ENCODE measurements around the gene FAT2. TPM values are rescaled to one million over a fixed set of nuclear protein-coding genes. Genes with fewer than 3 reads are reported as not detected.
"Not testable (repeated sequence)": the region's sequence is repeated elsewhere in the genome, so short reads cannot be mapped to it uniquely, and the experiment has no call there.

FAT2 gene
- total RNA-seq, 2 donors from 2014 or later, result not detected

- no peaks in the 10 kb centered on the region for H3K9me3 Mint-ChIP-seq
- H3K36me3 Mint-ChIP-seq, result no peaks in the 10 kb centered on the region
- H3K4me1 Mint-ChIP-seq (ENCODE audit: low read depth in 2 of 2), result no peaks in the 10 kb centered on the region
- H3K27ac Mint-ChIP-seq, result no peak overlapping the region
- no peak for ATAC-seq
- H3K27me3 Mint-ChIP-seq, result peaks cover 9 to 17% of the 10 kb centered on the region in 2 donors
- H3K4me3 Mint-ChIP-seq, result no peak overlapping the region
- DNase-seq (ENCODE audit: low spot score), result no peak
These were observed 9.0 kb upstream of the FAT2 start for GRCh38 chr5:151600069-151600665.

DNA sequence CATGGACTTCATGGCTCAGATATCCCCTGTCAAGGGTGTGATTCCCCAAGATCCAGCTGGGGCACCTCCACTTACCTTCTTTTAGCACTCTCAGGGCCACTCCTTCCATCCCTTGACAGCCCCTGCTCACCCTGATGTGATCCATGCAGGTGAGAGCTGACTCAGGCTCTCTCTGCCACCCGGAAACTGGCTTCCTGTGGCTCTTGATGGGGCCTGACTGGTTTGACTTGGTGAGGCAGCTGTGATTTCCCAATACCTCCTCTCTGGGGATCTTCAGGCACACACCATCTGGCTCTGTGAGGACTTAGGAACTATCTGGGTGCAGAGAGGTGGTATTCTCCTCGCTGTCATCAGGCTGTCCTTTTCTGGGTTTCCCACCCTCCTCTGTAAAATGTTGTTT, 7.9 kb upstream of the FAT2 start:
- H3K36me3 Mint-ChIP-seq, result no peaks in the 10 kb centered on the region
- H3K4me1 Mint-ChIP-seq (ENCODE audit: low read depth in 2 of 2), result no peaks in the 10 kb centered on the region
- no peak overlapping the region for H3K27ac Mint-ChIP-seq
- no peaks in the 10 kb centered on the region for H3K9me3 Mint-ChIP-seq
- ATAC-seq (peak in 1 of 2 donors; percentile 48), DNase-seq (ENCODE audit: low spot score) (no peak)
- no peak overlapping the region for H3K4me3 Mint-ChIP-seq
- peaks cover 2 to 8% of the 10 kb centered on the region in 2 donors for H3K27me3 Mint-ChIP-seq

DNA sequence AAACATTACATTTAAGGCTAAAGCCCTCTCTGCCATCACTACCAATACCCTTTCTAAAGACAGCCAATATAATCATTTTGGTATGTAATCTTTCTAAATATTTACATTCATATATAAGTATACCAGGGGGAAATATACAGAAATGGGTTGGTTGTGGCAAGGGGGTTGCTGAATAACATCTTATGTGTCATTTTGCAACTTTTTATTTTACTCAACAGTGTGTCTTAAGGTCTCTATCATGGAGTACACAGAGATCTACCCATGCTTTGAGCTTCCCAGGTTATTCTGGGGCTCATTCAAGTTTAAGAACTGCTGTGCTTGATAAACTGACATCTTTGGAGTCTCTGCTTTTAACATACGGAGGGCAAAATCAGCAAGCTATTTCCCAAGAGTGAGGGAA, 7.4 kb upstream of the FAT2 start:
- no peak overlapping the region for H3K27ac Mint-ChIP-seq
- H3K36me3 Mint-ChIP-seq, result no peaks in the 10 kb centered on the region
- H3K9me3 Mint-ChIP-seq, result no peaks in the 10 kb centered on the region
- H3K4me1 Mint-ChIP-seq (ENCODE audit: low read depth in 2 of 2), result no peaks in the 10 kb centered on the region
- DNase-seq (ENCODE audit: low spot score) (no peak), ATAC-seq (no peak)
- H3K4me3 Mint-ChIP-seq, result no peak overlapping the region
- peaks cover 2 to 8% of the 10 kb centered on the region in 2 donors for H3K27me3 Mint-ChIP-seq

GRCh38 chr5:151597749-151598148, 6.6 kb upstream of the FAT2 start:
- H3K4me3 Mint-ChIP-seq, result no peak overlapping the region
- peaks cover 2 to 8% of the 10 kb centered on the region in 2 donors for H3K27me3 Mint-ChIP-seq
- no peak overlapping the region for H3K27ac Mint-ChIP-seq
- H3K9me3 Mint-ChIP-seq, result no peaks in the 10 kb centered on the region
- ATAC-seq (no peak), DNase-seq (ENCODE audit: low spot score) (no peak)
- no peaks in the 10 kb centered on the region for H3K4me1 Mint-ChIP-seq (ENCODE audit: low read depth in 2 of 2)
- H3K36me3 Mint-ChIP-seq, result no peaks in the 10 kb centered on the region

- Mint-ChIP-seq H3K27me3 (peaks cover 2 to 8% of the 10 kb centered on the region in 2 donors), H3K36me3 (no peaks in the 10 kb centered on the region), H3K9me3 (no peaks in the 10 kb centered on the region), H3K27ac (no peak overlapping the region), H3K4me1 (ENCODE audit: low read depth in 2 of 2) (no peaks in the 10 kb centered on the region), H3K4me3 (no peak overlapping the region)
- ATAC-seq (no peak), DNase-seq (ENCODE audit: low spot score) (no peak)
These were observed 5.9 kb upstream of the FAT2 start for GRCh38 chr5:151596828-151597539.

DNA sequence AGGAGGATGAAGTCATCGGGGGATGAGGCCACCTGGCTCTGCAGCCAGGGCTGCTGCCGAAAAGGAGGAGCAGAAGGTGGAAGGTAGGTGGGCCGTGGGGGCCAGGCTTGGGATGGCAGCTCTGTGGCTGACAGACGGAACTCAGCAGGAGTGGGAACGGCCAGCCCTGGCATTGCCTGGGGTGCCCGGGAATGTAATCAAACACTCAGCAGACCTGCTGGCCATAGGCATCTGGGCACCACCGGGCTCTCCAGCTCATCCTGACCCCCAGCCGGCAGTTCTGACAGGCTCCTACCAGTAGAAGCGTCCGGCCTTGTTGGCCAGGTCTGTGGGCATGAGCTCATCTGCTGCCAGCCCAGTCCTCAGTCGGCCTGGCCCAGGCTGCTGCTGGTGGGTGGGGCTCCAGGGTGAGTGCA, 4.3 kb upstream of the FAT2 start:
- H3K4me3 Mint-ChIP-seq, result no peak overlapping the region
- H3K27ac Mint-ChIP-seq, result no peak overlapping the region
- DNase-seq (ENCODE audit: low spot score) (no peak), ATAC-seq (peak in 1 of 2 donors; percentile 19)
- H3K9me3 Mint-ChIP-seq, result no peaks in the 10 kb centered on the region
- H3K27me3 Mint-ChIP-seq, result peaks cover 0 to 8% of the 10 kb centered on the region in 2 donors
- no peaks in the 10 kb centered on the region for H3K4me1 Mint-ChIP-seq (ENCODE audit: low read depth in 2 of 2)
- H3K36me3 Mint-ChIP-seq, result no peaks in the 10 kb centered on the region

GRCh38 chr5:151592855-151593408, 1.8 kb upstream of the FAT2 start:
- H3K4me1 Mint-ChIP-seq (ENCODE audit: low read depth in 2 of 2), result no peaks in the 10 kb centered on the region

GRCh38 chr5:151589878-151590570, 1.1 kb downstream of the FAT2 start:
- no peaks in the 10 kb centered on the region for H3K4me1 Mint-ChIP-seq (ENCODE audit: low read depth in 2 of 2)
- no peaks in the 10 kb centered on the region for H3K36me3 Mint-ChIP-seq
- no peak overlapping the region for H3K27ac Mint-ChIP-seq
- no peaks in the 10 kb centered on the region for H3K27me3 Mint-ChIP-seq
- ATAC-seq, result no peak
- DNase-seq (ENCODE audit: low spot score), result no peak
- no peak overlapping the region for H3K4me3 Mint-ChIP-seq
- no peaks in the 10 kb centered on the region for H3K9me3 Mint-ChIP-seq

More at GRCh38 chr5:151592855-151593408, 1.8 kb upstream of the FAT2 start:
- no peaks in the 10 kb centered on the region for H3K36me3 Mint-ChIP-seq
- DNase-seq (ENCODE audit: low spot score) (no peak), ATAC-seq (no peak)
- H3K27me3 Mint-ChIP-seq, result no peaks in the 10 kb centered on the region
- no peak overlapping the region for H3K27ac Mint-ChIP-seq
- no peaks in the 10 kb centered on the region for H3K9me3 Mint-ChIP-seq
- no peak overlapping the region for H3K4me3 Mint-ChIP-seq

DNA sequence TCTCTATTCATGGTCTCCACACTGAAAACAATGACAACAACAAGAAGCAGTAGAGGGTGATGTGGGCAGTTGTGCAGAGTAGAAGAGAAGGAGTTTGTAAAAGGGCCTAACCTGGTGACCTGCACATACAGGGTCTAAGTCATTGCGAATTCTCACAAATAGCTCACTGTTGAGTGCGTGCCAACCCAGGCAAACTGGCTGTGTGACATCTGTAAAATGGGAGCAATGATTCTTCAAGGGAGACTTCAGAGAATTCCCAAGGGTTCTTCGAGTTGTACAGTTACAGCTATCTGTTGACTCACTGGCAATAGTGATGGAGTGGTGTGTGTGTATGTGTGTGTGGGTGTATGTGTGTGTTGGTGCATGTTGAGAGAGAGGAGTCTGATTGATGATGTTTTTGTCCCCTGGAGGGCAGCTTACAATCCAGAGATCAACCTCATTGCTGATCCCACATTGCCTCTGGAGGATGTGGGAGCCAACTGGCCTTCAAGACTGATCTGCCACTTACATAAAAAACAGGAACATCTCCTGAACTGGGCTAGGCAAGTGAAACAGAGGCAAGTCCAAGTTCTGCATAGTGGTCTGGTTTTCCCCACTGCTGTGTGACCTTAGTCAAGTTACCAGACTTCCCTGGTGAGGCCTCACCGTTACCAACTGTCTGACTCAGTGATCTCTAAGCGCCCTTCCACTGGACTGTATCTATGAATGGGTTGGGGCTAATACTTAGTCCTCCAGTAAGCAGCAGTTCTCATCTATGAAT, 3.2 kb downstream of the FAT2 start:
- Mint-ChIP-seq H3K36me3 (no peaks in the 10 kb centered on the region), H3K9me3 (no peaks in the 10 kb centered on the region), H3K27ac (no peak overlapping the region), H3K4me1 (ENCODE audit: low read depth in 2 of 2) (no peaks in the 10 kb centered on the region), H3K4me3 (no peak overlapping the region), H3K27me3 (peaks cover 2 to 5% of the 10 kb centered on the region in 2 donors)
- ATAC-seq (no peak), DNase-seq (ENCODE audit: low spot score) (no peak)

DNA sequence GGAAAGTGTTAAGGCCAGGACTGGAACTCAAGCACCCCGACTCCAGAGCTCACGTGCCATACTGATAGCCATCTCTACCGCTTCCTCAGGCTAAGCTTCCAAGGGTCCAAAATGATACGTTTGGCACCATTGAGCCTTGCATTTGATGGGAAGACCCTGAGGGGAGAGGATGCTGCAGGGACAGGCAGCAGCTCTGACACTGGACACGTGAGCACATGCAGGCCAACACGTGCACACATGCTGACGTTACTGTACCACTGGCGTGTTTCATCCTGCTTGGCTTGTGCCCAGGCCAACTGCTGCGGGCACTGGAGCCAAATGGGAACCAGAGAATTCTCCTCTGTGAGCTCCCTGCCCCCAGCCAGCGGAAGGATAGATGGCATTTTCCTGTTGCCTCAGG, 5.2 kb downstream of the FAT2 start:
- H3K36me3 Mint-ChIP-seq, result no peaks in the 10 kb centered on the region
- no peaks in the 10 kb centered on the region for H3K9me3 Mint-ChIP-seq

DNA sequence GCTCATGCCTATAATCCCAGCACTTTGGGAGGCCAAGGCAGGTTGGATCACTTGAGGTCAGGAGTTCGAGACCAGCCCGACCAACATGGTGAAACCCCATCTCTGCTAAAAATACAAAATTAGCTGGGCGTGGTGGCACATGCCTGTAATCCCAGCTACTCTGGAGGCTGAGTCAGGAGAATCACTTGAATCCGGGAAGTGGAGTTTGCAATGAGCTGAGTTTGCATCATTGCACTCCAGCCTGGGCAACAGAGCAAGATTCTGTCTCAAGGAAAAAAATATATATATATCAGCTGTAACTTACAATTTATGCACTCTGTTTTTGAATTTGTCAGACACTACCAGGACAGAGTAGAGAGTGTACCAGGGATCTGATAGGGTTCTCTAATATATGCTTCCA, 5.8 kb downstream of the FAT2 start:
- peaks cover 2 to 11% of the 10 kb centered on the region in 2 donors for H3K27me3 Mint-ChIP-seq
- ATAC-seq; H3K36me3 Mint-ChIP-seq; DNase-seq (ENCODE audit: low spot score); H3K4me3 Mint-ChIP-seq; H3K9me3 Mint-ChIP-seq; H3K4me1 Mint-ChIP-seq (ENCODE audit: low read depth in 2 of 2); H3K27ac Mint-ChIP-seq: not testable (repeated sequence)

More for the DNA sequence above, 5.2 kb downstream of the FAT2 start:
- H3K27me3 Mint-ChIP-seq, result peaks cover 2 to 11% of the 10 kb centered on the region in 2 donors
- DNase-seq (ENCODE audit: low spot score) (no peak), ATAC-seq (no peak)
- no peak overlapping the region for H3K27ac Mint-ChIP-seq
- no peak overlapping the region for H3K4me3 Mint-ChIP-seq
- no peaks in the 10 kb centered on the region for H3K4me1 Mint-ChIP-seq (ENCODE audit: low read depth in 2 of 2)

- Mint-ChIP-seq H3K4me1 (ENCODE audit: low read depth in 2 of 2) (no peaks in the 10 kb centered on the region), H3K27me3 (peaks cover 2 to 11% of the 10 kb centered on the region in 2 donors), H3K9me3 (no peaks in the 10 kb centered on the region), H3K4me3 (no peak overlapping the region), H3K27ac (no peak overlapping the region), H3K36me3 (no peaks in the 10 kb centered on the region)
- DNase-seq (ENCODE audit: low spot score) (no peak), ATAC-seq (no peak)
These were observed 6.8 kb downstream of the FAT2 start for GRCh38 chr5:151584057-151584937.

All from natural killer cell treated with Interleukin-12 subunit alpha and Interleukin-12 subunit beta and Interleukin-15 and Interleukin-18, amount 100 ng/mL, for 72 hours (primary cell).